HG03103 (cell line): ENCODE data around the gene ANKH.

Source experiments
- ATAC-seq: cut with Tn5 transposase; IDR thresholded peaks from one replicate; pipeline ENCODE4 v1.9.1; 2021; ENCODE audit warnings: low read depth; ENCODE audit not compliant: unreplicated experiment

ANKH gene

DNA sequence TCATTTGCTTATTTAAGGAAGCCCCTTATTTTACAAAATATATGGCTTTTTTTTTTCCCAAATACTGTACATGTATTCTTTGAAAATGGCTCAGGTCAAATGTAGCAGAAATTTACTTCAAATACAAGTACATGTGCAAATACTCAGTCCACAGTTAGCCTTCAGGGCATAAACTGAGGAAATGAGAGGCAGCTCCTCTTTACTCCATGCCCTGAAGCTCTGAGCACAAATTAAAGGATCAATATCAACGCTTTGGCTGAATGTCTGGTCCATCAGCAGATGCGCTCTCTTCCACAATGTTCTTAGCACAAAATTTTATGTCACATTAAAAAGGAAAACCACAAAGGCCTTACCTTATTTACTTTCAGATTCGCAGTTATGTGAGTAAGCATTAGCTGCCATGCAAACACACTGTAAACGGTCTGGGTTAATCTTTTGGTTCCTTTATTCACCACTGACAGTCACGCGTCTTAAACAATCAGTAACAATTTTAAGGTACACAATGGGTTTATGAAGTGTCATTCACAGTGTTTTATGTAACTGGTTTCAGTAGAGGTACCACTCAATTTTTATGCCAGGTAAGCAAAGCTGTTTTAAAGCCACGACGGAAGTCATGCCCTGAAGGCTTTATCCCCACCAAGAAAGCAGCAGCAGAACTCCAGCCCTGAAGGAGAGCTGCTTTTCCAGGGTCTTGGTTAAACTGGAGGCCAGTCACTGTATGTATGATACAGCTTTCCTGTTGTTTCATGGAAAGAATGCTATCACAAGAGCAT is 103.7 kb downstream of the ANKH start:
- ATAC-seq: peak; percentile 54

DNA sequence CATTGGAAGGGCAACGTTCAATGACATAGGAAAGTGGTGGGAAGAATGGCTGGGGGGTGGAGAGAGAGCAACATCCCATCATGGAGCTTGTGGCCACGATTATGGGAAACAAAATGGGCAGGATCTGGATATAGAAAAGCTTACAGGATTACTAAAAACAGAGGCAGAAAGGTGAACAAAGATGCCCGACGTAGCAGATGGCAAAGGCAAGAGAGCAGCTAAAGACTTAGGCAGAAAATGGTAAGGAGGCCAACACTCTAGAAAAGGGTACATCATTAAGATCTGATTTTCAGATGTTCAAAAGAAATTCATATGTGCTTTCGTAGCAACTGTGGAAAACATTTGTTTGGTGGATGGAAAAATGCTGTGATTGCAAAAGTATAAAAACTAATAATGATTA is 104.5 kb downstream of the ANKH start:
- no peak for ATAC-seq

- ATAC-seq: no peak
Observed at GRCh38 chr5:14766584-14766983, 105.0 kb downstream of the ANKH start.

- no peak for ATAC-seq
Observed at GRCh38 chr5:14765587-14765986, 106.0 kb downstream of the ANKH start.

GRCh38 chr5:14762549-14763216 is 108.9 kb downstream of the ANKH start:
- no peak for ATAC-seq

DNA sequence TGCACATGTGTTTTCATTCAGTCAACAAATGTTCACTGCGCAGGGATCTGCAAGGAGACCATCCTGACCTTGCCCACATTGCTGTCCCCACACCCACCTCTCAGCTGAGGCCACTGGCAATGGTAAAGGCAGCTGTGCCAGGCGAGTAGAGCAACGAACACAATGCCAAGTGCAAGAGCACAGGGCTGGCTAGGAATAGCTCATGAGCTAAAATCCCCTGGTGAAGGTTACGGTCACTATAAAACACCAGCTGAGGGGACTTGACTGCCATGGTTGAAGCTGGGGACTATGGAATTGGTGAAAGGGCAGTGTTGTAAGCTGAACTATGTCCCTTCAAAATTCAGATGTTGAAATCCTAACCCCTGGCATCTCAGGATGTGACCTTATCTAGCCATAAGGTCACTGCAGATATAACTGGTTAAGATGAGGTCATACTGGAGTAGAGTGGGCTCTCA is 111.0 kb downstream of the ANKH start:
- no peak for ATAC-seq

- ATAC-seq: no peak
Observed at GRCh38 chr5:14759744-14760547, 111.6 kb downstream of the ANKH start.

DNA sequence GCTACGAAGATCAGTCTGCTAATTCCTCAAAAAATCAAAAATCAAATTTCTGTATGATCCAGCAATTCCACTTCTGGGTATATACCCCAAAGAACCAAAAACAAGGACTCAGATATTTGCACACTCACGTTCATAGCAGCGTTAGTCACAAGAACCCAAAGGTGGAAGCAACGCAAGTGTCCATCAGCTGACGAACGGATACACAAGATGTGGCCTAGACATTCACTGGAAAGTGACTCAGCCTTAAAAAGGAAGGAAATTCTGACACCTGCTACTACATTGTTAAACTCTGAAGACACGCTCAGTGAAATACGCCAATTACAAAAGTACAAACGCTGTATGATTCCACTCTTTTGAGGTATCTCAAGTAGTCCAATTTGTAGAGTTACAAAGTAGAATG is 113.7 kb downstream of the ANKH start:
- no peak for ATAC-seq

DNA sequence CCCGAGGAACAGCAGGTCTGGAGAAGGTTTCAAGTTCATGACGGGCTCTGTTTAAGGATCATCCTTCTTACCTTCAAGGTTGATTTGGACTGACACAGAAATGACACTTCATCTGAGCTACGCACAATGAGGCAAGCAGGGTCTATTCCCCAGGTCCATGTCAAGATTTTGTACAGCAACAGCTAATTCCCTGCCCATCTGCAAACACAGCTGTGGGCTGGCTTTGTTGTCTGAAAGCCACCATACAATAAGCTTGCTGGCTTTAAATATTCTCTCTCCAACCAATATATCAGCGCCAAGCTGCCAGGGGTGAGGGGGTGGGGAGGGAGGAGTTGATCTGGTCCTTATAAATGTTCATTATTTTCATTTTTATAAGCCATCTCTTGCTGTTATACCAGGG is 115.1 kb downstream of the ANKH start:
- ATAC-seq: no peak

- ATAC-seq: no peak
Observed at GRCh38 chr5:14753947-14754346, 117.6 kb downstream of the ANKH start.

DNA sequence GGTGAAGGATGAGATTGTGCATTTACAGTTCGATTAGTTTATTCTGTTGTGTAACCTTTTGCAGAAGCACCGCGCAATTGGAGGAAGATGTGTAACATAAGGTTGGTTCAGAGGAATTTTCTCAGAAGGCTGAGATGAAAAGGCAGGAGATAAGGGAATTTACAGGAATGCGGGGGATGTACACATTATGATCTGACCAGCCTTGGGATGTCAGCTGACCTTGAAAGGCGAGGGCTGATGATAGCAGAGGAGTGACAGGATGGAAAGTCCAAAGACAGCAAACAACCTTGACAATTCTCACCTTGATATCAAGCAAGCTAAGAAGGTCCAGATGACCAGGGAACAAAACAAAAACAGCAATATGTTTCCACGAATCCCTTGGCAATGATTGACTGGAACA is 118.3 kb downstream of the ANKH start:
- ATAC-seq: no peak

GRCh38 chr5:14752497-14753071 is 119.0 kb downstream of the ANKH start:
- ATAC-seq: no peak

- no peak for ATAC-seq
Observed at GRCh38 chr5:14750712-14751111, 120.9 kb downstream of the ANKH start.

GRCh38 chr5:14749579-14750101 is 121.9 kb downstream of the ANKH start:
- ATAC-seq: no peak

DNA sequence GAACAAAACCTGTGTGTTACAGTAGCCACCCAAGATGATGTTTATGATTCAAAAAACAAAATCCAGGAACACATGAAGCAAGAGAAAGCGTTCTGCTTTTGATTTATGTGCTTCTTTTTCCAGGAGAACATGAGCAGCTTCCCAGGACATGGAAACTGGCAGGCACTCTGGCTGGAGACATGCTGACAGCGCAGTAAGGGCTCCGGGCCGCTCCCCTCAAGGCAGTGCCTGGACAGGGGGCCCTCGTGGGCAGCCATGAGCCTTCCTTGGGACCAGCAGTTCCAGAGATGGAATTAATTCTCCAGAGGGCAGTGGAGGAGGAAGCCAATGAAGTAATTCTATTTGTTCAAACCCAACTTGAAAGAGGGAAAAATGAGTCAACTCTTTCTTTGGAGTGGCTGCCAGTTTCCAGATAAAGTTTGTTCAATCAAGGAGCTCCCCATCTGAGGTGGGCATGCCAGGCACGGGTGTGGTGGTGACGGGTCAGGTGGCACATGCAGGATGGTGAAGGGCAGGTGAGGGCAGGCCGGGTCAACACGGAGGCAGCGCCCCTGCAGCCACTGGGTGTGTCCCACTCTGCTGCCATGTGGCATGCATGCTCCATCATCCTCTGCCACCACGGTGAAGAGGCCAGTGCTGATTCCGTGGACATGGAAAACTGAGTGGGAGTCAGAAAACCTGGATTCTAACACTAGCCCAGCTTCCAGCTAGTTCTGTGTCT is 123.2 kb downstream of the ANKH start:
- ATAC-seq: no peak

DNA sequence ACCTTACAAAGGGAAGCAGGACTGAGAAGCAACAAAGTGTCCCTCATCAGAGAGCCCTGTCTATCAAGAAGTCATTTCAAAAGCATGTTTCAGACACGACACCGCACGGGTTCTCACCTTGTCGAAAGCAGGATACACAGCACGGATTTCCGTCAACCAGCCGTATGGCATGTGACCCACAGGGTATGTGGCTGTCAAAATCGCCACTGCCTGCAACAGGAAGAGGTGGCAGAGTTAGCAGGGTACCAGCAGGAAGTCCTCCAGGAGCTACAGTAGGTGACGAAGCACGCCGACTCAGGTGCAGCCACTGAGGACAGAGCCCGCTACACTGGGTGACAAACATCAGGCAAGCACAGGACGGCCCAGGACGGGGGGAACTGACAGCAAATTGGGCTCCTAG is 125.8 kb downstream of the ANKH start:
- no peak for ATAC-seq

DNA sequence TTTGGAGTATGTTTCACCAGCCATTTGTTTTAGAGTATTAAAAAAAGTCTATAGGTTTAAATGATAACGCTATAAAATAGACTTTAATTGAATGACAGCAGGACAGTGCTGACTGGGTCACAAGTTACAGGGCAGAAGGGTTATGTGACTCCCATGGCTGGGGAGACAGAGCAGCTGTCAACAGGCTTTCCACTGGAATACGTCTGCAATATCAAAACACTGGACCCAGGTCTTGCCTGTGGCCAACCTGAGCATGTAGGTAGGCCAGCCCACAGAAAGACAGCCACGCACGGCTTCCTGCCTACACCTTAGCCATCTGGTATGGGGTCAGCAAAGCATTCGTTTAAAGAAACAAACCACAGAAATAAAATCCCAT is 126.4 kb downstream of the ANKH start:
- no peak for ATAC-seq

DNA sequence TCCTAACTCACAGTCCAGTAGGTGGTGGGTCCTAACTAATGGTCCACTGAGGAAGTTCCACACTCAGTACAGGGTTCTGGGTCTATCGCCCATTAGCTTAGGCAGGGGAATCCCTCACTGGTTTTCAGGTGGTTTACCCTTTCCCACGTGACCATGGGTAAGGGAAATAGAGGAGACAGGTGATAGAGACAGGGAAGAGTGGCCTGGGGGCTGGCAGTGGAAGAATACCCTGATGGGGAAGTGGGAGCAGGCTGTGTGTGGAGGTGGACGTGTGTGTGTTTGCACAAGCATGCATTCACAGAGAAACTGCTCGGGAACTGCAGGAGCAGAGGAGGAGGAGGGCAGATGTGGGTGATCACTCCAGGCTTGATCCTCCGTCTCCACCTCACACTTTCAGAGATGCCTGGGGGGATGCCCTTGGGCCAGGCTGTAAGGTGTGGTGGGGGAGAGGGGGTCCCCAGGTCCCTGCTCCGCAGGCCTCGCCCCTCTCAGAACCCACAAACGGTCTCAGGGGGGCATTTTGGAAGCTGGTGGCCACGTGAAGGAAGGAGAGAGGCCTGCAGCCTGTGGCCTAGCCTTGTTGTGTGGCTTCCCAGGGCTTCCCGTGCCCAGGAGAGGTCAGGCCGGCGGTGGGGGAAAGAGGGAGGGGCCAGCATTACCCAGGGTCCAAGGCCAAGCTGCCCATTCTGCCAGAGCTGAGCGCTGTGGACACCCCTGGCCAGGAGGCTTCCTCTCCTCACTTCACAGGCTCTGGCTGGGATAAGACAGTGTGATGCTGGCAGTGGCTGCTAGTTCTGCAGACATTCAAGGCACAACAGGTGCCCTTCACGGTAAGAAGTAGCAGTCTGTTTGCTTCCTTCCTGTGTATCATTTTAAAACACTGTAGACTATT is 127.0 kb downstream of the ANKH start:
- ATAC-seq: no peak

DNA sequence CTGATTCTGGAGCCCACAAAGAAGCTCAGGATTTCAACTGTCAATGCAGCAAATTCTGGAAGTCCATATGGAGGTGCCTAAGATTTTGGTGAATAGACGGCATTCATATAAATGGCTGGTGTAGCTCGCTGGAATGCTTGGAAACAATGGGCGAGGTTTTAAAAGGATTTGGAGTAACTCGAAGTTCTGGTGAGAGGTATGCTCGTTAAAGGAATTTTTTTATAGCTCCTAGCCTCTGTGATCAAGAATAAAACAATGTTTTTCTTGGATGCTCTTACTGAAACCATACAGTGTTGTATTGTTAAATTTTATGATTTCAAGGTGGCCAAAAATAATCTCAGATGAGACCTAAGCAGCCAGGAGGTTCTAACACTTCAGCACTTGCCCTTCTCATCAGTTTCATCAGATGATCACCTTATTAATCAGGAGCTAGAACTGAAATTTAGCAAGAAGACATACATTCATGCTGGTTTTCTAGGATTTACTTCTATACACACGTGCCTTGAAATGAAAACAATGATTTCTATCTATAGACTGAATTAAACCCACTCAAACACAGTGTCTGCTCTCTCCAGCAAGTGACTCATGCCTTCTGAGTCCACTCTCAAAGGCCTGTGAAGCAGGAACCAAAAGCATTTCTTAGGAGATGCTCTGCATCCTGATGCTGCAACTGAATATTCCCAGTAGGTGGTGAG is 127.8 kb downstream of the ANKH start:
- ATAC-seq: no peak
